G401 (cell line): ENCODE data around the gene DOCK7. TPM values are rescaled to one million over a fixed set of nuclear protein-coding genes. Genes with fewer than 3 reads are reported as not detected.

ENCODE experiments used
- DNase-seq: peaks from one replicate; pipeline ENCODE4 v3.0.0-alpha.2; 2015; ENCODE audit warnings: low spot score
- in situ Hi-C: cut with HindIII; loops from 2 replicates; pipeline ENCODE4 v1.10.0; 2016; ENCODE audit warnings: low sequenced_read_pairs, mixed read lengths
- total RNA-seq: library from RNA; depleted of rRNA; stranded (reverse); fragments of >200 nt; shearing (Covaris generic); gene quantifications from 2 replicates; pipeline ENCODE4 v1.2.3, GENCODE V29; 2014

The DOCK7 gene
- total RNA-seq, 1 experiment from 2014 or later = 24.7 TPM

GRCh38 chr1:62435231-62436038 lies 252.8 kb downstream of the DOCK7 start:
- no peak for DNase-seq
- in situ Hi-C loops = no loop called here

- in situ Hi-C loops = no loop called here
These were observed 253.6 kb downstream of the DOCK7 start for GRCh38 chr1:62434618-62435001.

GRCh38 chr1:62433861-62434617 lies 254.1 kb downstream of the DOCK7 start:
- DNase-seq = peak; percentile 11
- in situ Hi-C loops = no loop called here

More at GRCh38 chr1:62434618-62435001, 253.6 kb downstream of the DOCK7 start:
- DNase-seq = no peak

DNA sequence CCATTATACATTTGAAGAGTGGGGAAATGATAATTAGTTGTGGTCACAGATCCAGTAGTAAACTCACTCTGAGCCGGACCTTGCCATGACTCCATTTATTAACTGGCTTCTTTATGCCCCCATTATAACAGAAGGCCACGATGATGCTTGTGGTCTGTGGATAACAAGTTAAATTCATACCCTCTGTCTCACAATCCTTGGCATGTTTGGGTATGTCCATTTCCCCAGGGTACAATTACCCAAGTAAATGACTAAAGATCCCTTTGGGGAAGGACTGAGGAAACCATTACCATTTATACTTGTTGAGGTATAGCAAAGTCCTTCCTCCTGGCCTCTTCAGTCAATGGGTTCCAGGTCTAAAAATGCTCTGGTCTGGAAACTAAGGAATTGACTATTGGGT lies 258.6 kb downstream of the DOCK7 start:
- DNase-seq = no peak

DNA sequence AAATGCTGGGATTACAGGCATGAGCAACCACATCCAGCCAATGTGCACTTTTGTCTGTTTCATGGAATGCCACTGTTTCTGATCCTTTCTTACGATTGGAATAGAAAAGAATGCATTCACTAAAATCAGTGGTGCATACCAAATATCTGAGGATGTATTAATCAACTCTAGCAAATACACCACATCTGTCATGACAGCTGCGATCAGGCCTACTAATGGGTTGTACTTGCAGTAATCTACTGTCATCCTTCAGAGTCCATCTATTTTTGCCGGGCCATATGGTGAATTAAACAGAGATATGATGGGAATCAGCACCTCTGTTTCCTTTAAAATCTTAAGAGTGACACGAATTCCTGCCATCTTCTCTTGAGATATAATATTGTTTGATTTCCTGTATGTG lies 259.8 kb downstream of the DOCK7 start:
- in situ Hi-C loops = no loop called here

More for the DNA sequence above, 258.6 kb downstream of the DOCK7 start:
- in situ Hi-C loops = no loop called here

DNA sequence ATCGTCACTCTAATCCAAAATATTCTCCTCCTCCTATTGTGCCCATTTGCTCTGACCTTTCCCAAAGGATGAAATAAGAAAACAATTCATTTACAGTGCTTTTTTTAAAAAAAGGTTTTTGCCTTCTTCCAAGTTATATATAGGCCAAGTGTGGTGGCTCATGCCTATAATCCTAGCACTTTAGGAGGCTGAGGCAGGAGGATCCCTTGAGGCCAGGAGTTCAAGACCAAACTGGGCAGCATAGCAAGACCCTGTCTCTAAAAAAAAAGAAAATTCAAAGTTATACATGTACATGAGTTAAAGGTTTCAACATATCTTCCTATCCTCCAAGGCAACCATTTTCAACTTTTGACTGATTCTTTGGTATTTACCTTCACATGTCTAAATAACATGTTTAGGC lies 261.4 kb downstream of the DOCK7 start:
- no peak for DNase-seq

More for the DNA sequence above, 259.8 kb downstream of the DOCK7 start:
- DNase-seq = no peak

GRCh38 chr1:62426237-62426636 lies 261.9 kb downstream of the DOCK7 start:
- in situ Hi-C loops = no loop called here
- no peak for DNase-seq

More for the DNA sequence above, 261.4 kb downstream of the DOCK7 start:
- in situ Hi-C loops = no loop called here

- in situ Hi-C loops = no loop called here
- no peak for DNase-seq
These were observed 263.1 kb downstream of the DOCK7 start for GRCh38 chr1:62425041-62425440.

GRCh38 chr1:62424411-62424810 lies 263.8 kb downstream of the DOCK7 start:
- DNase-seq = no peak
- in situ Hi-C loops = no loop called here

GRCh38 chr1:62423580-62424242 lies 264.5 kb downstream of the DOCK7 start:
- in situ Hi-C loops = no loop called here
- DNase-seq = no peak

DNA sequence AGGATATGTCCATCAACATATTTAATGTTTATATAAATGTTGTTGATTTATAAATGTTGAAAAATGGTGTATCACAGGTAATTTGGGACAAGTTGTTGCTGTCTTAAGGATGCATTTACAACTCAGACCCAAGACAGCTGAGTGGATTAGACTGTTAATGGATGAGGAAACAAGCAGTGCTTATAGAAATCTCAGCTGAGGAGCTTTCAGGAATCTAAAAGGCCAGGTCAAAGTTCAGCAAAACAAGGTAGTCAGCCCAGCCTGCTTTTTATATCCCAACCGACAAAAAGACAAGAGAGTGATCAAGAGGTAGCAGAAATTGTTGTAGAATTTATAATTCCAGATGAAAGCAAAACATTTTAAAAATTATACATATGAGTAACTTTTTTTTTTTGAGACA lies 268.0 kb downstream of the DOCK7 start:
- in situ Hi-C loops = no loop called here
- DNase-seq = no peak

DNA sequence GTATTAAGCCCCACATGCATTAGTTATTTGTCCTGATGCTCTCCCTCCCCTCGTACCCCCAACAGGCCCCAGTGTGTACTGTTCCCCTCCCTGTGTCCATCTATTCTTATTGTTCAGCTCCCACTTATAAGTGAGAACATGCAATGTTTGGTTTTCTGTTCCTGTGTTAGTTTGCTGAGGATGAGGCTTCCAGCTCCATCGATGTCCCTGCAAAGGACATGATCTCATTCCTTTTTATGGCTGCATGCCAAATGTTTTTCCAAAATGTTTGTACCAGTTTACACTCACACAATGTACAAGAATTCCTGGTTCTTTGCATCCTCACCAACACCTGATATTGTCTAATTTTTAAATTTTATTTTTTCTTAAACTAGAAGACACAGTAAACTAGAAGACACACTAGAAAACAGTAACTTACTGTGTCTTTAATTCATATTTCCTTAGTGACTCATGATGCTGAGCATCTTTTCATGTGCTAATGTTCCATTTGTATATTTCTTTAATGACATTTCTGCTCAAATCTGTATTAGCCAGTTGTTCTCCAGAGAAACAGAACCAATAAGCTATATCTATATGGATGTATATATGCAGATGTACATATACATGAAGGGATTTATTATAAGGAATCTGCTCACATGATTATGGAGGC lies 270.7 kb downstream of the DOCK7 start:
- DNase-seq = no peak
- in situ Hi-C loops = no loop called here

DNA sequence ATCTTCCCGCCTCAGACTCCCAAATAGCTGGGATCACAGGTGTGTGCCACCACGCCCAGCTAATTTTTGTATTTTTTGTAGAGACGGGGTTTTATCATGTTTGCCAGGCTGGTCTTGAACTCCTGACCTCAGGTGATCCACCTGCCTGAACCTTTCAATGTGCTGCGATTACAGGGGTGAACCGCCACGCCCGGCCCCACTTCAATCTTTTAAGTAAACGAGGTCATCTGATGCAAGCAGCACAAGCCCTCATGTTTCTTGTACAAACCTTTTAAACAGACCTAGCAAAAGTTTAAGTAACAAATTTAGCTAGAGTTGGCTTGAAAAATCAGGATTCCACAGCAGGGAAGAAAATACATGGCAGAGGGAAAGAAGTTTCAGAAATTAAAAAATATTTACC lies 272.5 kb downstream of the DOCK7 start:
- in situ Hi-C loops = no loop called here
- DNase-seq = no peak

DNA sequence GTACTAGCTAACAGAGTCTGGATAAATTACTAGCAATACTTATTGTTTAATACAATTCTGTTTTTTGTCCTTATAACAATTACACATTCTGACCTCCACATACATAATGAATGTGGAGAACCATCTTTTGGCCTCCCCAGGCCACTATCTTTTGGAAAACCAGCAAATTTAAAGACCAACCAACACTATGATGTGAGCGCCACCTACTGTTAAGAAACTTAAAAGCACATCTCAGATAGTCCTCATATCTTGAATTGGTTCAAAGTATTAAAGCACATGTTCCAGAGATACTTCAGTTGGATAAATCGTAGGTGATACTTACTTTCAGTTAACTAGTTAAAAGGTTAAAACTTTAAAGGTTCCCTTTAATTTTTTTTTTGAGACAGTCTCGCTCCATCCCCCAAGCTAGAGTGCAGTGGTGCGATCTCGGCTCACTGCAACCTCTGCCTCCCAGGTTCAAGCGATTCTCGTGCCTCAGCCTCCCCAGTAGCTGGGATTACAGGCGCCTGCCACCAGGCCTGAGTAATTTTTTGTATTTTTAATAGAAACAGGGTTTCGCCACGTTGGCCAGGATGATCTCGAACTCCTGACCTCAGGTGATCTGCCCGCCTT lies 280.7 kb downstream of the DOCK7 start:
- in situ Hi-C loops = no loop called here
- peak; percentile 79 for DNase-seq

DNA sequence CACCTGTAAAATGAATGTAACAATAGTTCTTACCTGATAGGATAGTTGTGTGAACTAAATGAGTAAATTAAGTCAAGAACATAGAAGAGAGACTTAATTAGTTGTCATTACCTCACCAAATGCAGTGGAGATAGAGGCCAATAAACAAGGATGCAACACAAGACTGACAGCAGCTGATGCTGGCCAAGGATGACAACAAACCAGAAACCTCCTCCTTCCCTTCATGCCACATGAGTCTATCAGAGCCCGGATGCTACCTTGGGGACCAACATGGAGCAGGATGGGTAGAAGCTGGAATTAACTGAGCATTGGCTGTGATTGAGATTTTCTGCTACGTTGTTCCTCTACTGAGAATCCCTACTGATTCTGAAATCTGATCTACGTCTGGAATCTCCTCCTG lies 281.6 kb downstream of the DOCK7 start:
- in situ Hi-C loops = no loop called here
- no peak for DNase-seq

- no peak for DNase-seq
- in situ Hi-C loops = no loop called here
These were observed 282.9 kb downstream of the DOCK7 start for GRCh38 chr1:62405247-62405646.
